Superior temporal gyrus (tissue), 1 donor: ENCODE measurements around the gene CNTNAP3B.
"Not testable (repeated sequence)": the region's sequence is repeated elsewhere in the genome, so short reads cannot be mapped to it uniquely, and the experiment has no call there.

ENCODE experiments used
- DNase-seq: peaks from one replicate; pipeline ENCODE4 v3.0.0-alpha.2; 2016; ENCODE audit errors: extremely low spot score

CNTNAP3B gene

GRCh38 chr9:41977965-41978600 lies 151.1 kb downstream of the CNTNAP3B start:
- DNase-seq = not testable (repeated sequence)

GRCh38 chr9:41974906-41975305 lies 154.3 kb downstream of the CNTNAP3B start:
- not testable (repeated sequence) for DNase-seq

GRCh38 chr9:41953007-41953406 lies 176.2 kb downstream of the CNTNAP3B start:
- DNase-seq = not testable (repeated sequence)

GRCh38 chr9:41941738-41942137 lies 187.5 kb downstream of the CNTNAP3B start:
- not testable (repeated sequence) for DNase-seq

- DNase-seq = not testable (repeated sequence)
These were observed 191.1 kb downstream of the CNTNAP3B start for GRCh38 chr9:41938143-41938542.

GRCh38 chr9:41935727-41936126 lies 193.5 kb downstream of the CNTNAP3B start:
- DNase-seq = not testable (repeated sequence)

- not testable (repeated sequence) for DNase-seq
These were observed 200.1 kb downstream of the CNTNAP3B start for GRCh38 chr9:41929172-41929571.

- DNase-seq = not testable (repeated sequence)
These were observed 211.9 kb downstream of the CNTNAP3B start for GRCh38 chr9:41917374-41917773.

- not testable (repeated sequence) for DNase-seq
These were observed 223.7 kb downstream of the CNTNAP3B start for GRCh38 chr9:41905488-41905887.

GRCh38 chr9:41902762-41903161 lies 226.5 kb downstream of the CNTNAP3B start:
- DNase-seq = not testable (repeated sequence)

- DNase-seq = not testable (repeated sequence)
These were observed 230.4 kb downstream of the CNTNAP3B start for GRCh38 chr9:41898720-41899343.

- DNase-seq = not testable (repeated sequence)
These were observed 254.7 kb downstream of the CNTNAP3B start for GRCh38 chr9:41874557-41874956.

- not testable (repeated sequence) for DNase-seq
These were observed 273.8 kb downstream of the CNTNAP3B start for GRCh38 chr9:41855422-41855821.

GRCh38 chr9:41851848-41852740 lies 277.1 kb downstream of the CNTNAP3B start:
- not testable (repeated sequence) for DNase-seq

GRCh38 chr9:41847829-41848228 lies 281.4 kb downstream of the CNTNAP3B start:
- not testable (repeated sequence) for DNase-seq
